Breast epithelium (tissue), 4 donors: ENCODE measurements around the gene DNAJB12. TPM values are rescaled to one million over a fixed set of nuclear protein-coding genes. Genes with fewer than 3 reads are reported as not detected.
A peak's percentile ranks its signal among the peaks of the same experiment; 100 is the strongest.

Source experiments
- DNase-seq, 2 donors: peaks; one replicate each; pipeline ENCODE4 v3.0.0-alpha.2; 2019; ENCODE audit warnings: low spot score in 2 of 2
- H3K27ac ChIP-seq, 2 donors: fragments of 200-600 bp; sonication (generic) in 1 of 2; one replicate each; pipeline ENCODE4 v1.5.1; 2016 to 2019; ENCODE audit warnings: mild to moderate bottlenecking in 1 of 2
- H3K27me3 ChIP-seq, 2 donors: fragments of 200-600 bp; sonication (generic) in 1 of 2; one replicate each; pipeline versions ENCODE4 v1.5.1 to v1.6.0; 2017 to 2019; ENCODE audit warnings: control low read depth in 1 of 2, mild to moderate bottlenecking in 1 of 2
- H3K36me3 ChIP-seq: fragments of 200-600 bp; one replicate; pipeline ENCODE4 v1.5.1; 2019
- H3K4me1 ChIP-seq, 2 donors: fragments of 200-600 bp; sonication (generic); one replicate each; pipeline ENCODE4 v1.5.1; 2016 to 2019; ENCODE audit warnings: control low read depth in 1 of 2
- H3K4me3 ChIP-seq, 3 donors: fragments of 200-600 bp; sonication (generic); 1 replicate in 2 of 3; 2 replicates in 1 of 3; pipeline ENCODE4 v1.5.1; 2016 to 2019; ENCODE audit warnings: mild to moderate bottlenecking in 3 of 3, moderate library complexity in 2 of 3
- H3K9me3 ChIP-seq, 2 donors: fragments of 200-600 bp; sonication (generic) in 1 of 2; one replicate each; pipeline ENCODE4 v1.5.1; 2016 to 2019; ENCODE audit warnings: control low read depth in 1 of 2
- POLR2A ChIP-seq: fragments of 450-650 bp; IDR thresholded peaks from one replicate; pipeline ENCODE4 v1.6.1; 2016; ENCODE audit warnings: antibody characterized with exemption, mild to moderate bottlenecking, moderate library complexity
- POLR2AphosphoS5 ChIP-seq, 3 donors: sonication (generic); formaldehyde crosslinking; IDR thresholded peaks; one replicate each; pipeline ENCODE4 v1.6.1; 2017; ENCODE audit warnings: antibody characterized with exemption in 3 of 3
- intact Hi-C: fragments of 100-400 bp; cut with DNase I; formaldehyde crosslinking; loops from one replicate; pipeline ENCODE4 v1.15.1; 2023; ENCODE audit warnings: low total_unique reads
- total RNA-seq, 3 donors: library from RNA; depleted of rRNA; stranded (reverse); fragments of >200 nt; gene quantifications; one replicate each; pipeline ENCODE4 v1.1.0, GENCODE V29; 2016
- TF ChIP-seq, protein P1 (sequence below), 3 donors: fragments of 450-650 bp; IDR thresholded peaks; one replicate each; pipeline ENCODE4 v1.5.1; 2016 to 2017; ENCODE audit warnings: antibody characterized with exemption in 3 of 3, mild to moderate bottlenecking in 3 of 3, moderate library complexity in 3 of 3

The DNAJB12 gene
- total RNA-seq, 3 donors from 2014 or later: 38.4 to 48.1 (median 38.7) TPM

DNA sequence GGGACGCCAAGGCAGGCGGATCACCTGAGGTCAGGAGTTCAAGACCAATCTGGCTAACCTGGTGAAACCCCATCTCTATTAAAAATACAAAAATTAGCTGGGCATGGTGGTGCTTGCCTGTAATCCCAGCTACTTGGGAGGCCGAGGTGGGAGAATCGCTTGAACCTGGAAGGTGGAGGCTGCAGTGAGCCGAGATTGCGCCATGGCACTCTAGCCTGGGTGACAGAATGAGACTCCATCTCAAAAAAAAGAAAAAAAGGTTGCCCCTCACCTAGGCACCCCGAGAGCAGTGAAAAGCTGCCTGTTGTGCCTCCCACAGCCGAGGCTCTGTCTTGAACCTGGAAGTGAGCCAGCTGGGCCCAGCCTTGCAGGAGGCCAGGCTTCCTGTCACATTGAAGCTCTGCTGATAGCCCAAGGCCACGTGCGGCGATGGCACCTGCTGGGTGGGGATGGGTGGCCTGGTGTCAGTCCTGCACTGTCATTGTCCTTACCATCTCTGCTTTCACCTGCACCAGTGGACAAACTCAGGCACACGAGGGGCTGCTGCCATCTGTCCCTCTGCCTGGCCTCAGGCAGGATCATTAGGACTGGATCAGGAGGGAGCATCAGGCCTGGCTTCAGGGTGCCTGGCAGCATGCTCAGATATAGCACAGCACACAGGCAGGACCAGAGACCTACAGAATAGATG is 37.8 kb downstream of the DNAJB12 start:
- TF ChIP-seq POLR2A (no peak), POLR2AphosphoS5 (IDR thresholded peaks at IDR 0.05) (peak in 1 of 3 donors; percentile 24)
- TF ChIP-seq, protein P1, sequence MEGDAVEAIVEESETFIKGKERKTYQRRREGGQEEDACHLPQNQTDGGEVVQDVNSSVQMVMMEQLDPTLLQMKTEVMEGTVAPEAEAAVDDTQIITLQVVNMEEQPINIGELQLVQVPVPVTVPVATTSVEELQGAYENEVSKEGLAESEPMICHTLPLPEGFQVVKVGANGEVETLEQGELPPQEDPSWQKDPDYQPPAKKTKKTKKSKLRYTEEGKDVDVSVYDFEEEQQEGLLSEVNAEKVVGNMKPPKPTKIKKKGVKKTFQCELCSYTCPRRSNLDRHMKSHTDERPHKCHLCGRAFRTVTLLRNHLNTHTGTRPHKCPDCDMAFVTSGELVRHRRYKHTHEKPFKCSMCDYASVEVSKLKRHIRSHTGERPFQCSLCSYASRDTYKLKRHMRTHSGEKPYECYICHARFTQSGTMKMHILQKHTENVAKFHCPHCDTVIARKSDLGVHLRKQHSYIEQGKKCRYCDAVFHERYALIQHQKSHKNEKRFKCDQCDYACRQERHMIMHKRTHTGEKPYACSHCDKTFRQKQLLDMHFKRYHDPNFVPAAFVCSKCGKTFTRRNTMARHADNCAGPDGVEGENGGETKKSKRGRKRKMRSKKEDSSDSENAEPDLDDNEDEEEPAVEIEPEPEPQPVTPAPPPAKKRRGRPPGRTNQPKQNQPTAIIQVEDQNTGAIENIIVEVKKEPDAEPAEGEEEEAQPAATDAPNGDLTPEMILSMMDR (IDR thresholded peaks at IDR 0.05): no peak
- Histone ChIP-seq H3K27ac (peak overlapping the region; percentile 90 to 94), H3K36me3 (no peaks in the 10 kb centered on the region), H3K9me3 (no peaks in the 10 kb centered on the region), H3K27me3 (no peaks in the 10 kb centered on the region), H3K4me1 (peaks cover 18 to 33% of the 10 kb centered on the region in 2 donors), H3K4me3 (no peak overlapping the region)
- DNase-seq: no peak
- intact Hi-C loops: no loop called here

DNA sequence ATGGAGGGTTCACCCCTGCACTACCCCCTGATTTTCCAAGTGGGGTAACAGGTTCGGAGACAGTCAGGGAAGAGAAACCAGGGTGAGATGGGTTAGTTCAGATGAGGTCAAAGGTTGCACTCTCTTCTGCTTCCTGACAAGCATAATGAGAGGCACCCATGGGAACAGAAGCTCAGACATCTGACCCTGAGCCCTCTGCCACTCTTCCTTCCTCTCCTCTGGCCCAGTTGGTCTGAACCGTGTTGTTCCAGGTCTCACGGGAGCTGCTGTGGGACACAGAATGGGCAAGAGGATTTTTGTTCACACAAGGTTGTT is 38.4 kb downstream of the DNAJB12 start:
- Histone ChIP-seq H3K36me3 (no peaks in the 10 kb centered on the region), H3K4me1 (peaks cover 18 to 33% of the 10 kb centered on the region in 2 donors), H3K4me3 (no peak overlapping the region), H3K27me3 (no peaks in the 10 kb centered on the region), H3K9me3 (no peaks in the 10 kb centered on the region), H3K27ac (peak overlapping the region; percentile 90 to 94)
- no peak for TF ChIP-seq POLR2A
- TF ChIP-seq, protein P1 (IDR thresholded peaks at IDR 0.05): no peak
- no peak for TF ChIP-seq POLR2AphosphoS5 (IDR thresholded peaks at IDR 0.05)
- intact Hi-C loops: no loop called here
- no peak for DNase-seq

DNA sequence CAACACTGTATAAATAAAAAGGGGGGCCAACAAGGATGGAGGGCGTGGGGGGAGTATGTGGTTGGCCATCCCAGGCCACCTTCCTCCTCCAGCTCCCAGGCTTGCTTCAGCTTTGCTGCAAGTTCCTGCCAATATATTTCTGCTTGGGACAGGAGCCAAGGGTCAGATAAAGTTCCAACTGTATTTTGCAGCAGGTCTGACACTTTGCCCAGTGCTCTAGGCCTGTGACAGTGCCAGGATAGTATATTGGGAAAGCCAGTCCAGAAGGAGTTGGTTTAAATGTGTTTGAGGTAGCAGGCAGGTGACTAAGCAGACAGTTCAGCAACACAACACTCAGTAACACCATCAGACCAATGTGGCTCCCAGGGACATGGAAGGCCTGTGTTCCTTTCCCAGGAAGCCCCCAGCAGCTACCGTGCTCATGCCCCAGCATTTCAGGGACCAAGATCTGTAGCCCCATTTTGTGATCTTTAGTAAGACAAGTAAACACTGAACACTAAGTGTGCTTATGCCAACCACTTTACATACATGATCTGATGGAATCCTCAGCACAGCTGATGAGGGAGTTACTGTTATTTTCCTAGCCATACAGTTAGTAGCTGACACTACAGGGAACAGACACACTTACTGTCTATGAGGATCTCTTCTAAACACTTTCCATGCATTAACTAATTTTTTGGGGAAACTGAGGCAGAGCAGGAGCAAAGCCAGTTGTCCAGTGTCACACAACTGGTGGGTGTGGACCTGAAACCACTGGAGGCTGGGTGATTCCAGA is 38.9 kb downstream of the DNAJB12 start:
- peak; percentile 46 to 69 (median 68) for TF ChIP-seq POLR2AphosphoS5 (IDR thresholded peaks at IDR 0.05)
- TF ChIP-seq POLR2A: no peak
- TF ChIP-seq, protein P1 (IDR thresholded peaks at IDR 0.05): no peak
- H3K4me3 ChIP-seq: no peak overlapping the region
- peak overlapping the region; percentile 90 to 94 for H3K27ac ChIP-seq
- H3K4me1 ChIP-seq: peaks cover 18 to 32% of the 10 kb centered on the region in 2 donors
- no peaks in the 10 kb centered on the region for H3K27me3 ChIP-seq
- intact Hi-C loops: no loop called here
- no peaks in the 10 kb centered on the region for H3K9me3 ChIP-seq
- H3K36me3 ChIP-seq: no peaks in the 10 kb centered on the region
- peak; percentile 81 to 90 for DNase-seq

DNA sequence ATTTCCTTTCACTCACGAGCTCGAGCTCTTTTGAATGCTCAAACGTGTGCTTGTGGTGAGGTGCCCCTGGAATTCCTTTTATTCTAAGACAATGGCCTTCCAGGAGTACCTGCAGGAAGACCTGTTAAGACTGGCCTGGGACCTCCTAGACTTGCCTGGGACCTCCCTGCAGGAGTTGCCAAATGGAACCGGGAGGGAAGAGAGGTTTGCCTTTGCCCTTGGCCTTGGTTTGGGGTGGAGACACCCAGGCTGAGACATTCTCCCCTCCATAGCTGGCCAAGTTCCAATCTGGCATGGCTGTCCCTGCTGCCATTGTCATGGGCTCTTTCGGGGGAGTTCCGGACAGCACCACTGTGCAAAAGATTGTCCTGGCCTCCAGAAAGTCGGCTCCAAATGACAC is 39.7 kb downstream of the DNAJB12 start:
- H3K4me3 ChIP-seq: no peak overlapping the region
- H3K36me3 ChIP-seq: no peaks in the 10 kb centered on the region
- TF ChIP-seq POLR2AphosphoS5 (IDR thresholded peaks at IDR 0.05): no peak
- TF ChIP-seq, protein P1 (IDR thresholded peaks at IDR 0.05): no peak
- TF ChIP-seq POLR2A: no peak
- H3K4me1 ChIP-seq: peaks cover 19 to 27% of the 10 kb centered on the region in 2 donors
- intact Hi-C loops: no loop called here
- DNase-seq: peak in 1 of 2 donors; percentile 62
- H3K9me3 ChIP-seq: no peaks in the 10 kb centered on the region
- H3K27ac ChIP-seq: peak overlapping the region; percentile 90 to 94
- no peaks in the 10 kb centered on the region for H3K27me3 ChIP-seq

DNA sequence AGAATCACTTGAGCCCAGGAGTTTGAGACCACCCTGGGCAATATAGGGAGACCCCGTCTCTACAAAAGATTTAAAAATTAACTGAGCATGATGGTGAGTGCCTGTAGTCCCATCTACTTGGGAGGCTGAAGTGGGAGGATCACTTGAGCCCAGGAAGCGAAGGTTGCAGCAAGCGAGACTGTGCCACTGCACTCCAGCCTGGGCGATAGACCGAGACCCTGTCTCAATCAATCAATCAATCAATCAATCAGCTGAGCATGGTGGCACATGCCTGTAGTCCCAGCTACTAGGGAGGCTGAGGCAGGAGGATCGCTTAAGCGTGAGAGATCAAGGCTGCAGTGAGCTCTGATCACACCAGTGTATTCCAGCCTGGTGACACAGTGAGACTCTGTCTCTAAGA is 40.5 kb downstream of the DNAJB12 start:
- peaks cover 17 to 26% of the 10 kb centered on the region in 2 donors for H3K4me1 ChIP-seq
- DNase-seq: no peak
- no peaks in the 10 kb centered on the region for H3K9me3 ChIP-seq
- no peaks in the 10 kb centered on the region for H3K36me3 ChIP-seq
- H3K27me3 ChIP-seq: no peaks in the 10 kb centered on the region
- TF ChIP-seq POLR2AphosphoS5 (IDR thresholded peaks at IDR 0.05): no peak
- no peak for TF ChIP-seq POLR2A
- TF ChIP-seq, protein P1 (IDR thresholded peaks at IDR 0.05): no peak
- intact Hi-C loops: no loop called here
- H3K27ac ChIP-seq: peak overlapping the region; percentile 34 to 94
- no peak overlapping the region for H3K4me3 ChIP-seq
